ENCODE measurements around the gene PAQR7.

DNA sequence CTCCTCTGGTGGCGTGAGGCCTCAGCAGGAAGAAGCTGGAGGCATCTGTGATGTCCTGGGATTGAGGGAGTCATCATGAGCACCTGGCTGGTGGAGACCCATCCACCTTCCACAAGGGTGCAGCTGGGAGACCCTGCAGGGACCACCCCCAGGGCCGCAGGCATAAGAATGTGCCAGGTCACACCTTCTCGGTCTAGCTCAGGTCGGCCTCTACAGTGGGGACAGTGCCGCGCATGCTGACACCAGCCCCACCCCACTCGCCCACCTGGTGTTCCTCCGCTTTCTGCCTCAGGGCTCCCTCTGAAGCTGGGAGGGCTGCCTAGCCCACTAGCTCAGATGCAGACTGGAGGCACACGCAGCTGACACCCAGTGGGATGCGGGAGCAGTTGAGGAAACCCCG is 5.8 kb upstream of the PAQR7 start:
- no peak for TF ChIP-seq CTCF (IDR thresholded peaks at IDR 0.05)
- TF ChIP-seq POLR2A (IDR thresholded peaks at IDR 0.05): no peak

Measured in heart left ventricle (tissue), 13 donors.